Spleen (tissue), 11 donors: ENCODE data around the gene ITPR2. TPM values are rescaled to one million over a fixed set of nuclear protein-coding genes. Genes with fewer than 3 reads are reported as not detected.

ENCODE experiments used
- DNase-seq: peaks from one replicate; pipeline ENCODE4 v3.0.0-alpha.2; 2020
- H3K27ac ChIP-seq, 8 donors: fragments of 200-600 bp; sonication (generic) in 7 of 8; 1 replicate in 4 of 8; 2 replicates in 4 of 8; pipeline versions ENCODE4 v1.5.0 to v1.8.0; 2016 to 2021; ENCODE audit warnings: inconsistent platforms in 4 of 8, mild to moderate bottlenecking in 4 of 8, moderate library complexity in 1 of 8
- H3K27me3 ChIP-seq, 7 donors: fragments of 200-600 bp; sonication (generic) in 6 of 7; replicated peaks in 1 of 7; 1 replicate in 4 of 7; 2 replicates in 3 of 7; pipeline versions ENCODE4 v1.5.0 to v1.8.0; 2016 to 2021; ENCODE audit warnings: inconsistent platforms in 3 of 7, mild to moderate bottlenecking in 1 of 7
- H3K36me3 ChIP-seq, 6 donors: fragments of 200-600 bp; sonication (generic) in 5 of 6; 1 replicate in 4 of 6; 2 replicates in 2 of 6; pipeline versions ENCODE4 v1.5.0 to v1.8.0; 2016 to 2021; ENCODE audit warnings: inconsistent platforms in 2 of 6
- H3K4me1 ChIP-seq, 6 donors: fragments of 200-600 bp; sonication (generic) in 5 of 6; 1 replicate in 3 of 6; 2 replicates in 3 of 6; pipeline versions ENCODE4 v1.5.0 to v1.8.0; 2016 to 2021; ENCODE audit warnings: inconsistent platforms in 3 of 6
- H3K4me3 ChIP-seq, 8 donors: fragments of 200-600 bp; sonication (generic) in 7 of 8; 1 replicate in 4 of 8; 2 replicates in 4 of 8; pipeline versions ENCODE4 v1.5.0 to v1.8.0; 2016 to 2021; ENCODE audit warnings: inconsistent platforms in 4 of 8, mild to moderate bottlenecking in 4 of 8, moderate library complexity in 2 of 8
- H3K9me3 ChIP-seq, 8 donors: fragments of 200-600 bp; sonication (generic) in 7 of 8; 1 replicate in 4 of 8; 2 replicates in 4 of 8; pipeline versions ENCODE4 v1.5.0 to v1.8.0; 2016 to 2021; ENCODE audit warnings: inconsistent platforms in 4 of 8
- POLR2A ChIP-seq, 3 donors: fragments of 450-650 bp; IDR thresholded peaks; one replicate each; pipeline ENCODE4 v1.5.1; 2017; ENCODE audit warnings: antibody characterized with exemption in 3 of 3, mild to moderate bottlenecking in 1 of 3
- POLR2AphosphoS5 ChIP-seq, 3 donors: sonication (generic); formaldehyde crosslinking; IDR thresholded peaks; one replicate each; pipeline ENCODE4 v1.5.1; 2017; ENCODE audit warnings: antibody characterized with exemption in 3 of 3
- WGBS, 5 donors: extraction: QIAGEN DNeasy Blood & Tissue Kit in 3 of 5; methylation state at CpG; one replicate each; pipeline versions ENCODE4 v1.1.5 to v1.1.7; 2013 to 2018; 5-methylcytosine and 5-hydroxymethylcytosine counted together
- intact Hi-C: fragments of 100-400 bp; cut with DNase I; formaldehyde crosslinking; loops from one replicate; pipeline ENCODE4 v1.15.0; 2023; ENCODE audit warnings: low total_unique reads
- polyA plus RNA-seq, 3 donors: library from polyadenylated mRNA; stranded (reverse); fragments of 200-250 nt; gene quantifications; one replicate each; pipeline ENCODE4 v1.2.1, GENCODE V29; 2013
- total RNA-seq, 7 donors: library from RNA; depleted of rRNA in 3 of 7; stranded (reverse); fragments of >200 nt in 3 of 7; fragmentation: NEBNext Ultra II Directional in 4 of 7; extraction: Animal tissue kit (Norgen Biotek cat#: 25700) in 4 of 7; gene quantifications; one replicate each; pipeline versions ENCODE4 v1.1.0 to v1.2.1, GENCODE V29; 2016 to 2021
- TF ChIP-seq, protein P1 (sequence below), 11 experiments: fragments of 200-600 bp in 7 of 11; fragments of 450-650 bp in 4 of 11; sonication (generic) in 4 of 11; IDR thresholded peaks in 8 of 11; conservative IDR thresholded peaks in 3 of 11; 1 replicate in 7 of 11; 2 replicates in 4 of 11; pipeline versions ENCODE4 v1.4.0 to v1.8.0; 2016 to 2021; ENCODE audit warnings: antibody characterized with exemption in 11 of 11, inconsistent platforms in 4 of 11, mild to moderate bottlenecking in 1 of 11
- donor health status: healthy with polysubstance abuse.
- donor health status: DM: no; HTN: no; CAD: no; lungs with moderate emphysema.
- donor health status: DM: no; HTN: no; CAD: no.
- donor health status: Bipolar disorder and iron deficiency.
- donor health status: healthy.
- donor health status: DM: no; HTN: no; CAD: no.
- donor health status: DM: yes; HTN: yes; CAD: no.

ITPR2 gene
- total and polyA plus RNA-seq, 10 donors = 3.2 to 105 (median 60.4) TPM

DNA sequence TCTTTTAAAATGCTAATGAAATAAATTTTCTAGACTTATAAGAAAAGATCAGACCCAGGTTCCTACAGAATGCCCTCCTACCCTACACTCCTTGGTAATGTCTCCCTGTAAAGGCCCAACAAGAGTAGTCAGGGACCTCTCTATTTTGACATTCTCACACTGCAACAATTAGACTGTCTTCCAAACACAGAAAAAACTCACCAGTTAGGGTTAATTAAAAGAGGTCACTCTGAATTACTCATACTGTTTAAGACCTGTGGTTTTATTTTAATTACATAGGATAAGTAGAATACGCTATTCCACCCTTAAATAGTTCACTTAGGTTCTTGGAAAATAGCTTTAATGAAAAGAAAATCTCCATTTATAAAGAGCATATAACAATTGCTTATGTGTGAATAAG, 142.4 kb downstream of the ITPR2 start:
- intact Hi-C loops = no loop called here
- Histone ChIP-seq H3K27me3 (no peaks in the 10 kb centered on the region), H3K4me3 (no peak overlapping the region), H3K27ac (no peak overlapping the region), H3K4me1 (no peaks in the 10 kb centered on the region), H3K9me3 (no peaks in the 10 kb centered on the region), H3K36me3 (peaks cover 0 to 72% (median 11%) of the 10 kb centered on the region in 6 donors)
- WGBS, 5 donors = 93 to 97% (median 96%) methylated on average over 1 of the region's 1 CpG
- TF ChIP-seq POLR2AphosphoS5 (IDR thresholded peaks at IDR 0.05) = no peak
- TF ChIP-seq, protein P1, sequence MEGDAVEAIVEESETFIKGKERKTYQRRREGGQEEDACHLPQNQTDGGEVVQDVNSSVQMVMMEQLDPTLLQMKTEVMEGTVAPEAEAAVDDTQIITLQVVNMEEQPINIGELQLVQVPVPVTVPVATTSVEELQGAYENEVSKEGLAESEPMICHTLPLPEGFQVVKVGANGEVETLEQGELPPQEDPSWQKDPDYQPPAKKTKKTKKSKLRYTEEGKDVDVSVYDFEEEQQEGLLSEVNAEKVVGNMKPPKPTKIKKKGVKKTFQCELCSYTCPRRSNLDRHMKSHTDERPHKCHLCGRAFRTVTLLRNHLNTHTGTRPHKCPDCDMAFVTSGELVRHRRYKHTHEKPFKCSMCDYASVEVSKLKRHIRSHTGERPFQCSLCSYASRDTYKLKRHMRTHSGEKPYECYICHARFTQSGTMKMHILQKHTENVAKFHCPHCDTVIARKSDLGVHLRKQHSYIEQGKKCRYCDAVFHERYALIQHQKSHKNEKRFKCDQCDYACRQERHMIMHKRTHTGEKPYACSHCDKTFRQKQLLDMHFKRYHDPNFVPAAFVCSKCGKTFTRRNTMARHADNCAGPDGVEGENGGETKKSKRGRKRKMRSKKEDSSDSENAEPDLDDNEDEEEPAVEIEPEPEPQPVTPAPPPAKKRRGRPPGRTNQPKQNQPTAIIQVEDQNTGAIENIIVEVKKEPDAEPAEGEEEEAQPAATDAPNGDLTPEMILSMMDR (IDR thresholded peaks at IDR 0.05 in 8 of 11, conservative IDR thresholded peaks at IDR 0.05 in 3 of 11) = no peak
- TF ChIP-seq POLR2A (IDR thresholded peaks at IDR 0.05) = no peak
- no peak for DNase-seq

DNA sequence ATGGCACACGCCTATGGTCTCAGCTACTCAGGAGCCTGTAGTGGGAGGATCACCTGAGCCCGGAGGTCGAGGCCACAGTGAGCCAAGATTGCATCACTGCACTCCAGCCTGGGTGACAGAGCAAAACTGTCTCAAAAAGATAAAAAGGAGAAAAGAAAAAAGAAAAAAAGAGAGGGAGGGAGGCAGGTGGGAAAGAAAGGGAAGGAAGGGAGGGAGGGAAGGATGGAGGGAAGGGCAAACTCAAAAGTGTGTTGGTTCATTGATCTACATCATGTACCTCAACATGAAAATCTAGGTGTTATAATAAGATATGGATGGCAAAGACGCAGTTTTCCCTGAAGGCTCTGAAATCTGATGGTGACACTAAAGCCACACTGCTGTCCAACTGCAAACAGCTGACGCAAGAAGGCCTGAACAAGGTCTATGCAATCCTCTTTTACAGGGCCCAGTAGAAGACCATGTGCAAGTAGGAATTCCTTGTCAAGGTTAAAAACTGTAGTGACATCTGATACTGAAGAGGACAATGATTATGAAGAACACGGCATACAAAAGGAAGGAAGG, 143.6 kb downstream of the ITPR2 start:
- H3K9me3 ChIP-seq = peaks cover 0 to under 1% (median 0%) of the 10 kb centered on the region in 8 donors
- H3K4me1 ChIP-seq = no peaks in the 10 kb centered on the region
- H3K4me3 ChIP-seq = no peak overlapping the region
- peaks cover 0 to 72% (median 17%) of the 10 kb centered on the region in 6 donors for H3K36me3 ChIP-seq
- intact Hi-C loops = no loop called here
- 78 to 88% (median 79%) methylated on average over 6 of the region's 6 CpGs for WGBS, 5 donors
- no peaks in the 10 kb centered on the region for H3K27me3 ChIP-seq
- H3K27ac ChIP-seq = no peak overlapping the region
- TF ChIP-seq POLR2A (IDR thresholded peaks at IDR 0.05) = no peak
- TF ChIP-seq POLR2AphosphoS5 (IDR thresholded peaks at IDR 0.05) = no peak
- TF ChIP-seq, protein P1 (IDR thresholded peaks at IDR 0.05 in 8 of 11, conservative IDR thresholded peaks at IDR 0.05 in 3 of 11) = no peak
- DNase-seq = no peak

DNA sequence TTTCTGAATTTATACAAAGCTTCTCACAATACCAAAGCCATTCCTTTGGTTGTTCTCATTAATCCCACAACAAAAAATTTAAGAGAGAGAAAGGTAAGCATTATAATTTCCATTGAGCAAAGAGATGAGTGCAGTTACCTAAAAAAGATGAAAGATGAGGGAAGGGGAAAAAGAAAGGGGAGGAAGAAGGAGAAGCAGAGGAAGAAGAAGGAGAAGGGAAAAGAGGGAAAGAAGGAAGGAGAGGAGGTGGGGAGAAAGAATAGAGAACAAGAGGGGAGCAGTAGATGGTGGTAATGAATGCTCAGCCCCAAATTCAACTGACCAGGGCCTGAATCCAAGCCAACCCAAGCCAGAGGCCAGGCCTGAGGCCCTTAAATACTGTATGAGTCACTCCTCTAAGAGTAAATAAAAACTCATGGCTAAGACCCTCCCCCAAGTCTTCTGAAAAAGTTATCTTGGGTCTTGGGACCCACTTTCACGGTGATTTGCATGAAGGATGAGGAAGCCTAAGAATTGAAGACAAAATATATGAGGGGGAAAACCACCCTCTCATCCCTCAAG, 144.6 kb downstream of the ITPR2 start:
- peaks cover 0 to 10% (median 8%) of the 10 kb centered on the region in 8 donors for H3K9me3 ChIP-seq
- no peak overlapping the region for H3K4me3 ChIP-seq
- H3K4me1 ChIP-seq = no peaks in the 10 kb centered on the region
- intact Hi-C loops = no loop called here
- H3K36me3 ChIP-seq = peaks cover 0 to 72% (median 16%) of the 10 kb centered on the region in 6 donors
- 88 to 97% (median 92%) methylated on average over 1 of the region's 1 CpG for WGBS, 5 donors
- H3K27ac ChIP-seq = no peak overlapping the region
- H3K27me3 ChIP-seq = no peaks in the 10 kb centered on the region
- no peak for TF ChIP-seq POLR2AphosphoS5 (IDR thresholded peaks at IDR 0.05)
- TF ChIP-seq POLR2A (IDR thresholded peaks at IDR 0.05) = no peak
- TF ChIP-seq, protein P1 (IDR thresholded peaks at IDR 0.05 in 8 of 11, conservative IDR thresholded peaks at IDR 0.05 in 3 of 11) = no peak
- no peak for DNase-seq

DNA sequence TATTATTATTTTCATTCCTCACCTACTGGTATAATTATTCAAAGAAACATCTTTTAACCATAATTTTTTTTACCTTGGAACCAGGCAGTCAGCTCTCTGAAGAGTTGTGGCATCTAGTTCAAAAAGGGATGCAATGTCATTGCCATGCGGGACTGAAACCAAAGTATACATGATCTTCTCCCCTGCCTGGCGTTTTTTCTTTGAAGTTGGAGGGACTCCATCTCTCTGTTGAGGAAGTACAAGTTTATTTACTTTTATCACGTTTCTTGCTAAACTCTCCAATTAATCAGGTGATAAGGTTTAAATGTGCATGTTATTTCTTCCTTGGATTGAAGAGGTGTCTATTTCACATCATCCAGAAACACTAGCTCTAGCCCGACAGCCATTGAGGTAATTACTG, 146.6 kb downstream of the ITPR2 start:
- intact Hi-C loops = no loop called here
- Histone ChIP-seq H3K27me3 (no peaks in the 10 kb centered on the region), H3K4me3 (no peak overlapping the region), H3K4me1 (no peaks in the 10 kb centered on the region), H3K36me3 (peaks cover 0 to 74% (median 19%) of the 10 kb centered on the region in 6 donors), H3K9me3 (peaks cover 0 to 15% (median 12%) of the 10 kb centered on the region in 8 donors), H3K27ac (no peak overlapping the region)
- 87 to 90% (median 88%) methylated on average over 4 of the region's 4 CpGs for WGBS, 5 donors
- DNase-seq = no peak
- TF ChIP-seq, protein P1 (IDR thresholded peaks at IDR 0.05 in 8 of 11, conservative IDR thresholded peaks at IDR 0.05 in 3 of 11) = no peak
- no peak for TF ChIP-seq POLR2A (IDR thresholded peaks at IDR 0.05)
- no peak for TF ChIP-seq POLR2AphosphoS5 (IDR thresholded peaks at IDR 0.05)
